Sciatic nerve (tissue), 2 donors: ENCODE measurements around the gene FAXC. TPM values are rescaled to one million over a fixed set of nuclear protein-coding genes. Genes with fewer than 3 reads are reported as not detected.
"Not testable (repeated sequence)": the region's sequence is repeated elsewhere in the genome, so short reads cannot be mapped to it uniquely, and the experiment has no call there.

Source experiments
- ATAC-seq: fragments of 200-7000 bp; cut with Tn5 transposase; one replicate; pipeline ENCODE4 v1.9.1; 2020; ENCODE audit warnings: mild to moderate bottlenecking, moderate library complexity
- DNase-seq: peaks from one replicate; pipeline ENCODE4 v3.0.0-alpha.2; 2020; ENCODE audit warnings: low spot score
- intact Hi-C: fragments of 100-400 bp; cut with DNase I; formaldehyde crosslinking; loops from one replicate; pipeline ENCODE4 v1.14.2; 2022
- total RNA-seq: library from RNA; stranded (reverse); fragmentation: NEBNext Ultra II Directional; extraction: Animal tissue kit (Norgen Biotek cat#: 25700); gene quantifications from one replicate; pipeline ENCODE4 v1.2.1, GENCODE V29; 2021
- donor health status: DM: no; HTN: no; CAD: no.
- donor health status: DM: no; HTN: no; CAD: no.

FAXC gene
- total RNA-seq, 1 donor from 2014 or later, result 0.49 TPM

GRCh38 chr6:99295276-99295675, 54.2 kb downstream of the FAXC start:
- ATAC-seq (no peak), DNase-seq (no peak)
- intact Hi-C loops, result no loop called here

GRCh38 chr6:99294786-99295185, 54.7 kb downstream of the FAXC start:
- no peak for ATAC-seq

DNA sequence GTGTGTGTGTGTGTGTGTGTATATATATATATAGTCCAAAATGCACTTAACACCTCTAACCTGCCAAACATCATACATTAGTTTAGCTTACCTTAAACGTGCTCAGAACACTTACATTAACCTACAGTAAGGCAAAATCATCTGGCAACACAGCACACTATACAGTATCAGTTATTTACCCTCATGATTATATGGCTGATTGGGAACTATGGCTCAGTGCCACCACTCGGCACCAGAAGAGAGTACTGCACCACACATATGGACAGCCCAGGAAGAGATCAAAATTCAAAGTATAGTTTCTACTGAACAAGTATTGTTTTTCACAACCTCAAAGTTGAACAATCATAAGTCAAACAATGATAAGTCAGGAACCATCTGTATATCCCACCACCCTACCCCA, 59.8 kb downstream of the FAXC start:
- no peak for DNase-seq
- intact Hi-C loops, result no loop called here
- ATAC-seq, result no peak

More at GRCh38 chr6:99294786-99295185, 54.7 kb downstream of the FAXC start:
- intact Hi-C loops, result no loop called here
- no peak for DNase-seq

DNA sequence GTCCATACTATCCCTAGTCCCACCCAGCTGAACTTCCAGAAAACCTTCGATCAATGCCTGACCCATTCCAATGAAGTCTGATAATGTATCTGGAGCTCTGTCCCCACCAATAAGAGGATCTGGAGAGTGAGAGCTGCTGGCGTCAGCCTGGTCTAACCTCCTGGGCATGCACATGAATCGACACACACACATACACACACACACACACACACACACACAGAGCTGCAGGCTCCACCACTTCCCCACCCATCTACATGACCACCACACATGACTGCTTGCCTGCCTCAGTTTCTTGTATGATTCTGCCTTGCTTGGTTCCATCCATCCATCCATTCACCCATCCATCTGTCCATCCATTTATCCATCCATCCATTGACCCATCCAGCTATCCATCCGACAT, 60.8 kb downstream of the FAXC start:
- intact Hi-C loops, result no loop called here
- DNase-seq (no peak), ATAC-seq (no peak)

GRCh38 chr6:99287523-99287922, 62.0 kb downstream of the FAXC start:
- ATAC-seq, result no peak
- intact Hi-C loops, result no loop called here
- no peak for DNase-seq

GRCh38 chr6:99285881-99286280, 63.6 kb downstream of the FAXC start:
- intact Hi-C loops, result no loop called here
- DNase-seq (no peak), ATAC-seq (no peak)

- no peak for DNase-seq
- intact Hi-C loops, result no loop called here
- ATAC-seq, result no peak
Observed at GRCh38 chr6:99282479-99283062, 66.9 kb downstream of the FAXC start.

DNA sequence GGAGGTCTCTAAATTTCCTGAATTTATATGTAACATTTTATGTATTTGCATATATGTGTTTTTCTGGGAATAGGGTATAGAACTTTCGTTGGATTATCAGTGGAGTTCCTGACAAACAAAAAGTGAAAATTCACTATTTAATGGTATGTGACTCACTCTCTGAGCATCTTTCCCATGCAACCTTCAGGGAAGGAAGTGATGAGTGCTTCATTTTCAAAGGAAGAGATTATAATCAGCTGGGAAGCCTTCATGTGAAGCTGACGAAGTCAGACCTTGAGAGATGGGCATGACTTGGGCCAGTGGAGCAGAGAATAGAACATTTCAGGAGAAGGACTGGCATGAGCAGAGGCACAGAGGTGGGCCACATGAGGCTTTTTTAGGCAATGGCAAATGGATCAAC, 72.7 kb downstream of the FAXC start:
- no peak for ATAC-seq
- intact Hi-C loops, result no loop called here
- DNase-seq, result no peak

DNA sequence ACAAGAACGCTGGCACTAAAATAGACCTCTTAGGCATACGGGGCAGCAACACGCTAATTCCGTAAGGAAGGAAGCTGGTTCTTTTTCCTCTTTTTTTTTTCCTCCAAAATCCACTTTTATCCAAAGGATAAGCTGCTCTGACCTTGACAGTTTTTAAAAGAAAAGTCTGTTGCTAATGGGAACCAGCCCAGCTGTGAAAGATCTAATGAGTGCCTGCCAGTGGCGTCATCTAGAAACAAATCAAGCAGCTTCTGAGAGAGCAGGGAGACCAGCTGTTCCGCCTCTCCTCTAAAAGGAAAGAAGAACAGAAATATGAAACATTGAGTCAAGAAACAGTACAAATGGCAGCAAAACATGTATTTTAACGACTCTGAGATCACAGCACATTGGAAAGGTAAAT, 78.6 kb downstream of the FAXC start:
- DNase-seq (no peak), ATAC-seq (no peak)
- intact Hi-C loops, result no loop called here

DNA sequence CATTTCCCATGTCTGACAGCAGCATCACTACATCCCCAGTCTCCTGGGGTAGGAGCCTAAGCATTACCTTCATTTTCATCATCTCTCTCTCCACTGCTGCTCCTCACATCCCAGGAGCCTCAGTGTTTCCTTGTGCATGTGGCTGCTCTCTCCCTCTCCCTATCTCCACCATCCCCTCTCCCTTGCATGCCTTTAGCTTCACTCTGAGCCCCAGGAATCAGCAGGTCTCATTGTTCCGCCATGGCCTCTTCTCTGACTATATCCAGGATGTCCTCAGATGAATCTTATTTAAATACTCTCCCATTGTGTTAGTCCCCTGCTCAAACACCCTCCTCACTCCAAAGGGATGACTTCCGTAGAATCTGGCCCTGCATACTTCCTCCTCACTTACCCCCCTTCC, 79.4 kb downstream of the FAXC start:
- ATAC-seq (no peak), DNase-seq (no peak)
- intact Hi-C loops, result no loop called here

DNA sequence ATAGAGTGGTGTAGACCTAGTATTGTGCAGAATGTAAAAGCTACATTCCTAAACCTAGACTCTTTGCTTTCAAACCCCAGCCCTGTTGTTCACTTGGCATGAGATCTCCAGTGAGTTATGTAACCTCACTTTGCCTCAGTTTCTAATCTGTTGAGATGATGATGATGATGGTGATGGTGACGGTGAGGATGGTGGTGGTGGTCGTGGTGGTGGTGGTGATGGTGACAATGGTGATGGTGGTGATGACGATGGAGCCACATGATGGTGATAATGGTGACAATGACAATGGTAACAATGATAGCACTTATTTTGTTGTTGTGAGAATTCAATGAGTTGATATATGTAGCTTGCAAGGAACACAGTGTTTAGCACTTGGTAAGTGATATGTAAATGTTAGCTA, 80.3 kb downstream of the FAXC start:
- ATAC-seq, result no peak
- no peak for DNase-seq
- intact Hi-C loops, result no loop called here

DNA sequence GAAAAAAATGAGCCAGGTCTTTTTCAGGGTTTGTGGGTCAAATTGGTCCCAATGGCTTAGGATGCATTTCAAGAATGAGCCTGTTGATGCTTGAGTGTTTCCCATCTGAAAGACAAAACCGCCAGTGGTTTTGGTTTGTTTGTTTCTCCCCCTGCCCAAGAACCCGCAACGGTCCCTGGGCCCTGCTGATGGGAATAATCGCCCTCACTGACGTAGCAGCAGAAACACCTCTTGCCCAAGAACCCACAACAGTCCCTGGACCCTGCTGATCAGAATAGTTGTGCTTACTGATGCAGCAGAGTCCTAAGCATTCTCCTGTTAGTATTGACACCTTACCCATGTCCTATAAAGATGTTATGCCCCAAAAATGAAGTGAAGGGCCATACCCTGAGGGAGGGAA, 82.5 kb downstream of the FAXC start:
- ATAC-seq, DNase-seq, intact Hi-C loops: not testable (repeated sequence)

DNA sequence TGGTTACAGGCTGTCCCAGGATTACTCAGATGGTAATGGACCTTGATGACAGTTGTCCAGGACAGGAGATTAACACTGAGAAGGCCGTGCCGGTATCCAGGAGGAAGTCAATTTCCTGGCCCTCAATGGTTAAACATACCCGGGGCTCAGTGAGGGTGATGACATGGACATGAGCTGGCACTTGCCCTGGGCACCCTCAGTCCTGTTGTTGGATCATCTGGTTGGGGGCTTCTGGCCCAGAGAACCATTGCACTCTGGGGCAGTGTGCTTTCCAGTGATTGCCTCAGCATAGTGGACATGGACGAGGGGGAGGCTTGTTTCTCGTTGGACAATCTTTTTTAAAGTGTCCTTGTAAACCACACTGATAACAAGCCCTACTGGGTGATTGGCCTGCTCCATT, 84.0 kb downstream of the FAXC start:
- DNase-seq, intact Hi-C loops, ATAC-seq: not testable (repeated sequence)

DNA sequence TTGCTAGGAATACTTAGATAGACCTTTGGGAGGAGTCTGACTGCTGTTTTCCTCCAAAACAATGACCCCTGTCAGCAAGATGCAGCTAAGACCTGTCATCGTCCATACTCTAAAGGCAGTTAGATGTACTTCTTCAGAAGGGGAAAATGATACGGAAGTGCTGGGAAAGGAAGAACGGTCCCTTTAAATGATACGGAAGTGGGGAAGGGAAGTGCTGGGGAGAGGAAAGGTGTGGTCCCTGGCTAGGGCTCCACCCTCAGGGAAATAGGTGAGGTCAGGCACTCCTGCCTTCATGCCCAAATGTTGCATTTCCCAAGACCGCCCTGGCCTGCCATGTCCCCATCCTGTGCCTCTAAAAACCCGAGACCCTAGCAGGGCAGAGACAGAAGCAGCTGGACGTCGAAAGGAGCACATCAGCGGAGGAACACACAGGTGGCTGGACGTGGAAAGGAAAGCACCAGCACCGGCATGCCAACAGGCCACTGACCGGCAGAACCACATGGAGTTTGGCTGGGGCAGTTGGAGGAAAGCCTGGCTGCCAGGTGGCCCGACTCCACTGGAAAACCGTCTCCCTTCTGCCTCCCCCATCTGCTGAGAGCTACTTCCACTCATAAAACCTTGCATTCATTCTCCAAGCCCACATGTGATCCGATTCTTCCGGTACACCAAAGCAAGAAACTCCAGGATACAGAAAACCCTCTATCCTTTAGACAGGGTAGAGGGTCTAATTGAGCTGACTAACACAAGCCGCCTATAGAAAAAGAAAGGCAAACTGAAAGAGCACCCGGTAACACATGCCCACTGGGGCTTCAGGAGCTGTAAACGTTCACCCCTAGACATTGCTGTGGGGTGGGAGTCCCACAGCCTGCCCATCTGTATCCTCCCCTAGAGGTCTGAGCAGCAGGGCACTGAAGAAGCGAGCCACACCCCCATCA, 94.6 kb downstream of the FAXC start:
- no peak for ATAC-seq
- no peak for DNase-seq
- intact Hi-C loops, result no loop called here

- intact Hi-C loops, result no loop called here
- no peak for ATAC-seq
- no peak for DNase-seq
Observed at GRCh38 chr6:99253271-99253670, 96.2 kb downstream of the FAXC start.

- ATAC-seq (no peak), DNase-seq (no peak)
- intact Hi-C loops, result no loop called here
Observed at GRCh38 chr6:99252421-99252820, 97.1 kb downstream of the FAXC start.

GRCh38 chr6:99250476-99250875, 99.0 kb downstream of the FAXC start:
- DNase-seq (no peak), ATAC-seq (no peak)
- intact Hi-C loops, result no loop called here

DNA sequence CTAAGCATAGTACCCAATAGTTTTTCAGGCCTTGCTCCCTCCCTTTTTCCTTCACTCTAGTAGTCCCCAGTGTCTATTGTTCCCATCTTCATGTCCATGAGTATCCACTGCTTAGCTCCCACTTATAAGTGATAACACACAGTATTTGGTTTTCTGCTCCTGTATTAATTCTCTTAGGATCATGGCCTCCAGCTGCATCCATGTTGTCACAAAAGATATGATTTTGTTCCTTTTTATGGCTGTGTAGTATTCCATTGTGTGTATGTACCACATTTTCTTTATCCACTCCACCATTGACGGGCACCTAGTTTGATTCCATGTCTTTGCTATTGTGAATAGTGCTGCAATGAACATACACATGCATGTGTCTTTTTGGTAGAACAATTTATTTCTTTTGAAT, 102.9 kb downstream of the FAXC start:
- ATAC-seq (no peak), DNase-seq (no peak)
- intact Hi-C loops, result no loop called here

- intact Hi-C loops, result no loop called here
- no peak for DNase-seq
- ATAC-seq, result no peak
Observed at GRCh38 chr6:99241905-99242534, 107.5 kb downstream of the FAXC start.

GRCh38 chr6:99236010-99236409, 113.5 kb downstream of the FAXC start:
- ATAC-seq (no peak), DNase-seq (no peak)
- intact Hi-C loops, result no loop called here
